Esophagus squamous epithelium (tissue), 4 donors: Measurements from ENCODE around the gene DSCAML1.

Source experiments
- POLR2A ChIP-seq, 4 donors: fragments of 450-650 bp; IDR thresholded peaks; one replicate each; pipeline ENCODE4 v1.6.1; 2017; ENCODE audit warnings: antibody characterized with exemption in 4 of 4, mild to moderate bottlenecking in 4 of 4, moderate library complexity in 3 of 4
- TF ChIP-seq, protein P1 (sequence below), 6 experiments: fragments of 450-650 bp in 4 of 6; fragments of 200-600 bp in 2 of 6; sonication (generic) in 2 of 6; IDR thresholded peaks; one replicate each; pipeline ENCODE4 v1.5.1; 2016 to 2019; ENCODE audit warnings: antibody characterized with exemption in 6 of 6, mild to moderate bottlenecking in 4 of 6, moderate library complexity in 4 of 6

DNA sequence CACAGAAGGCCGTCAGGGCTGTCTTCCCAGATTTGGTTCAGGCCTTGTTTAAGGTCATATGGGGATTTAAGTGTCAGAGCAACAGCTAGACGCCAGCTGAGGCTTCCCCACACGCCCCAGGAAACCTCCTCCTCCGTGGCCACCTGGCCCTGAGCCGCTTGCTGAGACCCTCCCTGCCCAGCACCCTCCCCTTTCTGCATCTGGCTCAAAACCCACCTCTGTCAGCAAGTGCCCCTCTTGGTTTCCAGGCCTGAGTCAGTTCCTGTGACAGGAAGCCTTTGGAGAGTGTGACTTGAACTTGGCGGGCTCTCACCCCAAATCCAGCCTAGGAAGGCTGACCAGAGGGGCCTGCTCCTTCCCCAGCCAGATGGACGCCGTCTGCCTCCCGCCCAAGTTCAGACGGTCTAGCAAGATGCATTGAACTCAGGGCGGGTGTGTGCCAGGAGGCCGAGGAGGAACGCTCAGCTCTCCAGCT lies 27.0 kb upstream of the DSCAML1 start:
- TF ChIP-seq, protein P1, sequence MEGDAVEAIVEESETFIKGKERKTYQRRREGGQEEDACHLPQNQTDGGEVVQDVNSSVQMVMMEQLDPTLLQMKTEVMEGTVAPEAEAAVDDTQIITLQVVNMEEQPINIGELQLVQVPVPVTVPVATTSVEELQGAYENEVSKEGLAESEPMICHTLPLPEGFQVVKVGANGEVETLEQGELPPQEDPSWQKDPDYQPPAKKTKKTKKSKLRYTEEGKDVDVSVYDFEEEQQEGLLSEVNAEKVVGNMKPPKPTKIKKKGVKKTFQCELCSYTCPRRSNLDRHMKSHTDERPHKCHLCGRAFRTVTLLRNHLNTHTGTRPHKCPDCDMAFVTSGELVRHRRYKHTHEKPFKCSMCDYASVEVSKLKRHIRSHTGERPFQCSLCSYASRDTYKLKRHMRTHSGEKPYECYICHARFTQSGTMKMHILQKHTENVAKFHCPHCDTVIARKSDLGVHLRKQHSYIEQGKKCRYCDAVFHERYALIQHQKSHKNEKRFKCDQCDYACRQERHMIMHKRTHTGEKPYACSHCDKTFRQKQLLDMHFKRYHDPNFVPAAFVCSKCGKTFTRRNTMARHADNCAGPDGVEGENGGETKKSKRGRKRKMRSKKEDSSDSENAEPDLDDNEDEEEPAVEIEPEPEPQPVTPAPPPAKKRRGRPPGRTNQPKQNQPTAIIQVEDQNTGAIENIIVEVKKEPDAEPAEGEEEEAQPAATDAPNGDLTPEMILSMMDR (IDR thresholded peaks at IDR 0.05), result no peak
- TF ChIP-seq POLR2A (IDR thresholded peaks at IDR 0.05), result no peak
